GM23338 (cell line): ENCODE measurements around the gene GRIK1.

Experiments used
- CREB1 ChIP-seq: fragments of 250-450 bp; sonication (Bioruptor Pico); IDR thresholded peaks from 2 replicates; pipeline ENCODE4 v1.5.0; 2020; ENCODE audit warnings: low read depth, mild to moderate bottlenecking, moderate library complexity
- EZH2 ChIP-seq: fragments of 200-600 bp; sonication (generic); IDR thresholded peaks from one replicate; pipeline ENCODE4 v1.8.0; 2017; ENCODE audit warnings: antibody characterized with exemption, mild to moderate bottlenecking, low read depth; ENCODE audit not compliant: unreplicated experiment
- EZH2phosphoT487 ChIP-seq: fragments of 200-600 bp; sonication (generic); IDR thresholded peaks from one replicate; pipeline ENCODE4 v1.8.1; 2018; ENCODE audit warnings: antibody characterized with exemption; ENCODE audit not compliant: unreplicated experiment
- JUNB ChIP-seq: IDR thresholded peaks from one replicate; pipeline ENCODE4 v1.6.1; 2016; ENCODE audit warnings: antibody characterized with exemption; ENCODE audit not compliant: unreplicated experiment
- POLR2AphosphoS5 ChIP-seq: IDR thresholded peaks from 2 replicates; pipeline ENCODE4 v1.6.1; 2016; ENCODE audit warnings: antibody characterized with exemption, low read depth
- STAT1 ChIP-seq: IDR thresholded peaks from one replicate; pipeline ENCODE4 v1.6.1; 2016; ENCODE audit warnings: antibody characterized with exemption; ENCODE audit not compliant: unreplicated experiment
- TF ChIP-seq, protein P1 (sequence below), 2 experiments: fragments of 200-600 bp in 1 of 2; sonication (generic) in 1 of 2; conservative IDR thresholded peaks; 2 replicates each; pipeline versions ENCODE4 v1.5.1 to v1.6.1; 2016 to 2017; ENCODE audit warnings: antibody characterized with exemption in 2 of 2, low read depth in 2 of 2, mild to moderate bottlenecking in 2 of 2, moderate library complexity in 1 of 2
- TF ChIP-seq, protein P2 (sequence below): IDR thresholded peaks from one replicate; pipeline ENCODE4 v1.6.1; 2018; ENCODE audit warnings: antibody characterized with exemption; ENCODE audit not compliant: unreplicated experiment

DNA sequence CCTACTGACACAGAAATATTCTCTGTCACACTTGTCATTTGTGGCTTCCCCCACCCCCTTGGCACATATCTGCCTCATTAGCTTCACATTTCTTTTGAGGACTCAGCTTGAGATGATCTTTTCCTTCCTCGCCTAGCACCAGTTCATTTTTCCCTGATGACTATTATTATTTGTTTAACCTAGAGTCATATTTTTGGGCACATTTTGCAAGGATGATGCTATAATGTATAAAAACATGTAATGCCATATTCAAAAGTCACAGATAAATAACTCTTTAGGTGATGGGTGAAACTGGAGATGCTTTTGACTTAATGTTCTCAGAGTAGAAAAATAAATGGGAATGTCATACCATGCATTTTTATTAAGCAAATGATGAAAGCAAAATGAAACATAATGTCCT is 438.3 kb downstream of the GRIK1 start:
- TF ChIP-seq, protein P1, sequence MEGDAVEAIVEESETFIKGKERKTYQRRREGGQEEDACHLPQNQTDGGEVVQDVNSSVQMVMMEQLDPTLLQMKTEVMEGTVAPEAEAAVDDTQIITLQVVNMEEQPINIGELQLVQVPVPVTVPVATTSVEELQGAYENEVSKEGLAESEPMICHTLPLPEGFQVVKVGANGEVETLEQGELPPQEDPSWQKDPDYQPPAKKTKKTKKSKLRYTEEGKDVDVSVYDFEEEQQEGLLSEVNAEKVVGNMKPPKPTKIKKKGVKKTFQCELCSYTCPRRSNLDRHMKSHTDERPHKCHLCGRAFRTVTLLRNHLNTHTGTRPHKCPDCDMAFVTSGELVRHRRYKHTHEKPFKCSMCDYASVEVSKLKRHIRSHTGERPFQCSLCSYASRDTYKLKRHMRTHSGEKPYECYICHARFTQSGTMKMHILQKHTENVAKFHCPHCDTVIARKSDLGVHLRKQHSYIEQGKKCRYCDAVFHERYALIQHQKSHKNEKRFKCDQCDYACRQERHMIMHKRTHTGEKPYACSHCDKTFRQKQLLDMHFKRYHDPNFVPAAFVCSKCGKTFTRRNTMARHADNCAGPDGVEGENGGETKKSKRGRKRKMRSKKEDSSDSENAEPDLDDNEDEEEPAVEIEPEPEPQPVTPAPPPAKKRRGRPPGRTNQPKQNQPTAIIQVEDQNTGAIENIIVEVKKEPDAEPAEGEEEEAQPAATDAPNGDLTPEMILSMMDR (conservative IDR thresholded peaks at IDR 0.05; ENCODE audit: low read depth in 2 of 2) = no peak
- TF ChIP-seq POLR2AphosphoS5 (no peak), EZH2 (no peak), EZH2phosphoT487 (no peak), STAT1 (no peak), JUNB (no peak), CREB1 (CRISPR knock-in tag) (no peak)
- TF ChIP-seq, protein P2, sequence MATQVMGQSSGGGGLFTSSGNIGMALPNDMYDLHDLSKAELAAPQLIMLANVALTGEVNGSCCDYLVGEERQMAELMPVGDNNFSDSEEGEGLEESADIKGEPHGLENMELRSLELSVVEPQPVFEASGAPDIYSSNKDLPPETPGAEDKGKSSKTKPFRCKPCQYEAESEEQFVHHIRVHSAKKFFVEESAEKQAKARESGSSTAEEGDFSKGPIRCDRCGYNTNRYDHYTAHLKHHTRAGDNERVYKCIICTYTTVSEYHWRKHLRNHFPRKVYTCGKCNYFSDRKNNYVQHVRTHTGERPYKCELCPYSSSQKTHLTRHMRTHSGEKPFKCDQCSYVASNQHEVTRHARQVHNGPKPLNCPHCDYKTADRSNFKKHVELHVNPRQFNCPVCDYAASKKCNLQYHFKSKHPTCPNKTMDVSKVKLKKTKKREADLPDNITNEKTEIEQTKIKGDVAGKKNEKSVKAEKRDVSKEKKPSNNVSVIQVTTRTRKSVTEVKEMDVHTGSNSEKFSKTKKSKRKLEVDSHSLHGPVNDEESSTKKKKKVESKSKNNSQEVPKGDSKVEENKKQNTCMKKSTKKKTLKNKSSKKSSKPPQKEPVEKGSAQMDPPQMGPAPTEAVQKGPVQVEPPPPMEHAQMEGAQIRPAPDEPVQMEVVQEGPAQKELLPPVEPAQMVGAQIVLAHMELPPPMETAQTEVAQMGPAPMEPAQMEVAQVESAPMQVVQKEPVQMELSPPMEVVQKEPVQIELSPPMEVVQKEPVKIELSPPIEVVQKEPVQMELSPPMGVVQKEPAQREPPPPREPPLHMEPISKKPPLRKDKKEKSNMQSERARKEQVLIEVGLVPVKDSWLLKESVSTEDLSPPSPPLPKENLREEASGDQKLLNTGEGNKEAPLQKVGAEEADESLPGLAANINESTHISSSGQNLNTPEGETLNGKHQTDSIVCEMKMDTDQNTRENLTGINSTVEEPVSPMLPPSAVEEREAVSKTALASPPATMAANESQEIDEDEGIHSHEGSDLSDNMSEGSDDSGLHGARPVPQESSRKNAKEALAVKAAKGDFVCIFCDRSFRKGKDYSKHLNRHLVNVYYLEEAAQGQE = no peak
